Activated naive CD8-positive, alpha-beta T cell treated with anti-CD3 and anti-CD28 coated beads, Interleukin-2, amount 50 U/mL, for 24 hours (primary cell): ENCODE measurements around the gene RCOR1.

Experiments used
- ATAC-seq: fragments of 150-1000 bp; cut with Tn5 transposase; one replicate; pipeline ENCODE4 v1.10.0; 2021
- DNase-seq: peaks from one replicate; pipeline ENCODE4 v3.0.0; 2021
- H3K27ac Mint-ChIP-seq: one replicate; pipeline ENCODE4 v1.8.0; 2021; ENCODE audit warnings: mild to moderate bottlenecking, mixed read lengths
- H3K27me3 Mint-ChIP-seq: one replicate; pipeline ENCODE4 v1.8.0; 2021; ENCODE audit warnings: mixed read lengths
- H3K36me3 Mint-ChIP-seq: one replicate; pipeline ENCODE4 v1.8.0; 2021; ENCODE audit warnings: low read depth, mixed read lengths
- H3K4me1 Mint-ChIP-seq: one replicate; pipeline ENCODE4 v1.8.0; 2021; ENCODE audit warnings: mixed read lengths
- H3K4me3 Mint-ChIP-seq: one replicate; pipeline ENCODE4 v1.8.0; 2021; ENCODE audit warnings: mild to moderate bottlenecking, moderate library complexity, mixed read lengths
- H3K9me3 Mint-ChIP-seq: one replicate; pipeline ENCODE4 v1.8.0; 2021; ENCODE audit warnings: mixed read lengths

Gene RCOR1

GRCh38 chr14:102655137-102655536 is 62.7 kb downstream of the RCOR1 start:
- ATAC-seq (no peak), DNase-seq (no peak)
- no peaks in the 10 kb centered on the region for H3K27me3 Mint-ChIP-seq
- H3K27ac Mint-ChIP-seq = no peak overlapping the region
- H3K4me3 Mint-ChIP-seq = no peak overlapping the region
- peaks cover 5% of the 10 kb centered on the region for H3K9me3 Mint-ChIP-seq
- no peaks in the 10 kb centered on the region for H3K36me3 Mint-ChIP-seq
- peaks cover 42% of the 10 kb centered on the region for H3K4me1 Mint-ChIP-seq

- H3K4me3 Mint-ChIP-seq = no peak overlapping the region
These were observed 67.3 kb downstream of the RCOR1 start for GRCh38 chr14:102659797-102660196.

GRCh38 chr14:102661614-102662013 is 69.2 kb downstream of the RCOR1 start:
- no peaks in the 10 kb centered on the region for H3K27me3 Mint-ChIP-seq
- no peak overlapping the region for H3K4me3 Mint-ChIP-seq
- no peaks in the 10 kb centered on the region for H3K36me3 Mint-ChIP-seq
- DNase-seq (no peak), ATAC-seq (no peak)
- H3K9me3 Mint-ChIP-seq = no peaks in the 10 kb centered on the region
- no peak overlapping the region for H3K27ac Mint-ChIP-seq
- H3K4me1 Mint-ChIP-seq = peaks cover 21% of the 10 kb centered on the region

More at GRCh38 chr14:102659797-102660196, 67.3 kb downstream of the RCOR1 start:
- Mint-ChIP-seq H3K9me3 (no peaks in the 10 kb centered on the region), H3K36me3 (no peaks in the 10 kb centered on the region), H3K27ac (no peak overlapping the region), H3K4me1 (peaks cover 29% of the 10 kb centered on the region), H3K27me3 (no peaks in the 10 kb centered on the region)
- DNase-seq = no peak
- ATAC-seq = no peak

GRCh38 chr14:102662636-102663430 is 70.4 kb downstream of the RCOR1 start:
- Mint-ChIP-seq H3K4me3 (no peak overlapping the region), H3K27ac (no peak overlapping the region), H3K36me3 (no peaks in the 10 kb centered on the region), H3K27me3 (no peaks in the 10 kb centered on the region), H3K4me1 (peaks cover 25% of the 10 kb centered on the region), H3K9me3 (no peaks in the 10 kb centered on the region)
- ATAC-seq (no peak), DNase-seq (no peak)

GRCh38 chr14:102663440-102663839 is 71.0 kb downstream of the RCOR1 start:
- H3K27me3 Mint-ChIP-seq = no peaks in the 10 kb centered on the region
- DNase-seq = no peak
- H3K4me1 Mint-ChIP-seq = peaks cover 27% of the 10 kb centered on the region
- H3K4me3 Mint-ChIP-seq = no peak overlapping the region
- no peak overlapping the region for H3K27ac Mint-ChIP-seq
- H3K36me3 Mint-ChIP-seq = no peaks in the 10 kb centered on the region
- no peak for ATAC-seq
- H3K9me3 Mint-ChIP-seq = no peaks in the 10 kb centered on the region

- Mint-ChIP-seq H3K27me3 (no peaks in the 10 kb centered on the region), H3K36me3 (no peaks in the 10 kb centered on the region), H3K9me3 (no peaks in the 10 kb centered on the region), H3K4me3 (no peak overlapping the region), H3K4me1 (peaks cover 14% of the 10 kb centered on the region), H3K27ac (no peak overlapping the region)
- no peak for ATAC-seq
- no peak for DNase-seq
These were observed 73.2 kb downstream of the RCOR1 start for GRCh38 chr14:102665621-102666020.

- no peak for ATAC-seq
- H3K9me3 Mint-ChIP-seq = no peaks in the 10 kb centered on the region
- H3K4me3 Mint-ChIP-seq = no peak overlapping the region
- peaks cover 14% of the 10 kb centered on the region for H3K4me1 Mint-ChIP-seq
- no peak overlapping the region for H3K27ac Mint-ChIP-seq
- DNase-seq = no peak
- no peaks in the 10 kb centered on the region for H3K36me3 Mint-ChIP-seq
- H3K27me3 Mint-ChIP-seq = no peaks in the 10 kb centered on the region
These were observed 74.2 kb downstream of the RCOR1 start for GRCh38 chr14:102666635-102667034.

GRCh38 chr14:102667703-102668102 is 75.3 kb downstream of the RCOR1 start:
- no peak overlapping the region for H3K4me3 Mint-ChIP-seq
- no peak overlapping the region for H3K27ac Mint-ChIP-seq
- DNase-seq (no peak), ATAC-seq (no peak)
- H3K9me3 Mint-ChIP-seq = peaks cover 4% of the 10 kb centered on the region
- no peaks in the 10 kb centered on the region for H3K27me3 Mint-ChIP-seq
- peaks cover 4% of the 10 kb centered on the region for H3K36me3 Mint-ChIP-seq
- peaks cover 11% of the 10 kb centered on the region for H3K4me1 Mint-ChIP-seq

- Mint-ChIP-seq H3K36me3 (peaks cover 5% of the 10 kb centered on the region), H3K9me3 (peaks cover 4% of the 10 kb centered on the region), H3K4me3 (no peak overlapping the region), H3K27me3 (no peaks in the 10 kb centered on the region), H3K4me1 (peaks cover 7% of the 10 kb centered on the region), H3K27ac (no peak overlapping the region)
- no peak for ATAC-seq
- no peak for DNase-seq
These were observed 75.9 kb downstream of the RCOR1 start for GRCh38 chr14:102668291-102668873.

GRCh38 chr14:102671410-102671809 is 79.0 kb downstream of the RCOR1 start:
- H3K36me3 Mint-ChIP-seq = peaks cover 9% of the 10 kb centered on the region
- peaks cover 13% of the 10 kb centered on the region for H3K4me1 Mint-ChIP-seq
- ATAC-seq = no peak
- peaks cover 4% of the 10 kb centered on the region for H3K9me3 Mint-ChIP-seq
- no peak overlapping the region for H3K27ac Mint-ChIP-seq
- no peak for DNase-seq
- no peak overlapping the region for H3K4me3 Mint-ChIP-seq
- H3K27me3 Mint-ChIP-seq = no peaks in the 10 kb centered on the region

GRCh38 chr14:102672410-102672960 is 80.0 kb downstream of the RCOR1 start:
- H3K4me3 Mint-ChIP-seq = no peak overlapping the region
- H3K36me3 Mint-ChIP-seq = peaks cover 9% of the 10 kb centered on the region
- no peaks in the 10 kb centered on the region for H3K27me3 Mint-ChIP-seq
- H3K9me3 Mint-ChIP-seq = peaks cover 4% of the 10 kb centered on the region
- no peak for ATAC-seq
- peaks cover 12% of the 10 kb centered on the region for H3K4me1 Mint-ChIP-seq
- DNase-seq = no peak
- H3K27ac Mint-ChIP-seq = no peak overlapping the region

- peaks cover 4% of the 10 kb centered on the region for H3K9me3 Mint-ChIP-seq
- ATAC-seq (no peak), DNase-seq (no peak)
- H3K27me3 Mint-ChIP-seq = no peaks in the 10 kb centered on the region
- H3K4me1 Mint-ChIP-seq = peaks cover 7% of the 10 kb centered on the region
- H3K27ac Mint-ChIP-seq = no peak overlapping the region
- peaks cover 9% of the 10 kb centered on the region for H3K36me3 Mint-ChIP-seq
- H3K4me3 Mint-ChIP-seq = no peak overlapping the region
These were observed 82.9 kb downstream of the RCOR1 start for GRCh38 chr14:102675396-102675795.

- H3K27me3 Mint-ChIP-seq = no peaks in the 10 kb centered on the region
- no peak for ATAC-seq
- DNase-seq = no peak
- peaks cover 7% of the 10 kb centered on the region for H3K4me1 Mint-ChIP-seq
- H3K27ac Mint-ChIP-seq = no peak overlapping the region
- no peaks in the 10 kb centered on the region for H3K9me3 Mint-ChIP-seq
- peaks cover 8% of the 10 kb centered on the region for H3K36me3 Mint-ChIP-seq
- no peak overlapping the region for H3K4me3 Mint-ChIP-seq
These were observed 85.9 kb downstream of the RCOR1 start for GRCh38 chr14:102678394-102678793.

- ATAC-seq (no peak), DNase-seq (no peak)
- H3K27me3 Mint-ChIP-seq = no peaks in the 10 kb centered on the region
- peaks cover 9% of the 10 kb centered on the region for H3K36me3 Mint-ChIP-seq
- no peak overlapping the region for H3K4me3 Mint-ChIP-seq
- H3K4me1 Mint-ChIP-seq = peaks cover 12% of the 10 kb centered on the region
- H3K9me3 Mint-ChIP-seq = no peaks in the 10 kb centered on the region
- no peak overlapping the region for H3K27ac Mint-ChIP-seq
These were observed 91.2 kb downstream of the RCOR1 start for GRCh38 chr14:102683399-102684297.
